ENCODE results near the gene ACACA. TPM values are rescaled to one million over a fixed set of nuclear protein-coding genes. Genes with fewer than 3 reads are reported as not detected.

The ACACA gene
- total RNA-seq, 2 donors from 2014 or later = 37.3 to 39.1 TPM

GRCh38 chr17:37041932-37042331, 364.7 kb downstream of the ACACA start:
- intact Hi-C loops (cut with DNase I) = loop anchor here in 1 of 2 donors (10.0 kb wide), 1 partner anchor 417 kb away; no protein-coding TSS in a partner anchor
- DNase-seq (ENCODE audit: low spot score) = no peak

- intact Hi-C loops (cut with DNase I) = no loop called here
Observed at GRCh38 chr17:37039269-37039668, 367.4 kb downstream of the ACACA start.

GRCh38 chr17:37037590-37038155, 369.0 kb downstream of the ACACA start:
- intact Hi-C loops (cut with DNase I) = no loop called here
- no peak for DNase-seq (ENCODE audit: low spot score)

More at GRCh38 chr17:37039269-37039668, 367.4 kb downstream of the ACACA start:
- no peak for DNase-seq (ENCODE audit: low spot score)

Other genes with a start within 250 kb of the ACACA start
- not detected for gene C17orf78, start 30.9 kb downstream of the ACACA start, total RNA-seq
- gene TADA2A, start 50 bp upstream of the ACACA start, total RNA-seq = 10 to 100 TPM; 20.2 to 26.8 TPM
- gene DUSP14, start 83.1 kb upstream of the ACACA start, total RNA-seq = 10 to 100 TPM; 13.5 to 15.6 TPM
- gene SYNRG, start 202.6 kb upstream of the ACACA start, total RNA-seq = 10 to 100 TPM; 20.7 to 24.3 TPM
- gene DDX52, start 236.6 kb upstream of the ACACA start, total RNA-seq = 10 to 100 TPM; 16.8 to 20.7 TPM

All from posterior vena cava (tissue), 2 donors.